A549 (cell line): ENCODE results near the gene XPC. TPM values are rescaled to one million over a fixed set of nuclear protein-coding genes. Genes with fewer than 3 reads are reported as not detected.

Experiments used
- ATAC-seq, 2 experiments: fragments of 200-7000 bp in 1 of 2; fragments of >200 bp in 1 of 2; cut with Nextera tagmentation in 1 of 2; cut with Tn5 transposase in 1 of 2; 3 replicates each; pipeline versions ENCODE4 v1.8.0 to v1.9.1; 2018 to 2020; ENCODE audit warnings: mild to moderate bottlenecking in 1 of 2, moderate library complexity in 1 of 2
- CTCF ChIA-PET: fragments of 300-600 bp; sonication (Branson Sonifier 250); formaldehyde crosslinking; extraction: SDS; loops from one replicate; lab custom pipeline; 2021; ENCODE audit warnings: antibody characterized with exemption, inconsistent platforms; lab: Yijun Ruan, JAX
- POLR2A ChIA-PET: fragments of 350-600 bp; formaldehyde crosslinking; extraction: SDS; loops from one replicate; lab custom pipeline; 2021; ENCODE audit warnings: antibody characterized with exemption, inconsistent platforms; lab: Yijun Ruan, JAX
- DNase-seq, 2 experiments: peaks; one replicate each; pipeline versions ENCODE4 v3.0.0 to v3.0.0-alpha.2; 2011 to 2016; ENCODE audit warnings: low read depth in 1 of 2, low spot score in 1 of 2
- FAIRE-seq: peaks from 2 replicates; lab custom pipeline; 2011; peaks lifted over from hg19 to GRCh38; lab: Jason Lieb, UNC
- H3K27ac ChIP-seq, 2 experiments: fragments of >200 bp; sonication (Bioruptor Twin); formaldehyde crosslinking; 3 replicates each; pipeline ENCODE4 v1.5.1; 2016 to 2017
- H3K4me1 ChIP-seq: fragments of >200 bp; sonication (Bioruptor Twin); formaldehyde crosslinking; 3 replicates; pipeline ENCODE4 v1.6.1; 2016
- H3K4me2 ChIP-seq: fragments of >200 bp; sonication (Bioruptor Twin); formaldehyde crosslinking; 3 replicates; pipeline ENCODE4 v1.6.1; 2016
- H3K4me3 ChIP-seq: fragments of >200 bp; sonication (Bioruptor Twin); formaldehyde crosslinking; 3 replicates; pipeline ENCODE4 v1.5.1; 2016
- H3K9me3 ChIP-seq: fragments of >200 bp; sonication (Bioruptor Twin); formaldehyde crosslinking; 3 replicates; pipeline ENCODE4 v1.6.1; 2016
- BHLHE40 ChIP-seq: IDR thresholded peaks from 2 replicates; pipeline ENCODE4 v1.6.1; 2012; ENCODE audit warnings: low read depth, low read length, inconsistent platforms
- CBX8 ChIP-seq: fragments of 200-600 bp; sonication (generic); IDR thresholded peaks from 2 replicates; pipeline ENCODE4 v1.6.1; 2016
- CEBPB ChIP-seq, 2 experiments: fragments of >200 bp in 1 of 2; sonication (Bioruptor Twin) in 1 of 2; formaldehyde crosslinking in 1 of 2; IDR thresholded peaks; 2 replicates each; pipeline ENCODE4 v1.6.1; 2012 to 2016
- E2F6 ChIP-seq: IDR thresholded peaks from 2 replicates; pipeline ENCODE4 v1.6.1; 2012; ENCODE audit warnings: low read depth, borderline replicate concordance
- EHF ChIP-seq: fragments of 250-450 bp; sonication (Bioruptor Pico); IDR thresholded peaks from 2 replicates; pipeline ENCODE4 v1.5.0; 2020; ENCODE audit warnings: mild to moderate bottlenecking
- ELK1 ChIP-seq: fragments of 150-350 bp; IDR thresholded peaks from 2 replicates; pipeline ENCODE4 v1.6.1; 2014; ENCODE audit warnings: low read depth, mild to moderate bottlenecking, low read length
- EP300 ChIP-seq, 2 experiments: fragments of >200 bp; sonication (Bioruptor Twin); formaldehyde crosslinking; IDR thresholded peaks; 2 replicates in 1 of 2; 3 replicates in 1 of 2; pipeline ENCODE4 v1.6.1; 2016 to 2017
- FOSB ChIP-seq: fragments of 250-450 bp; sonication (Bioruptor Pico); IDR thresholded peaks from 2 replicates; pipeline ENCODE4 v1.5.0; 2020; ENCODE audit warnings: mild to moderate bottlenecking, moderate library complexity
- HMGXB4 ChIP-seq: fragments of 250-450 bp; sonication (Bioruptor Pico); IDR thresholded peaks from 2 replicates; pipeline ENCODE4 v1.5.0; 2021; ENCODE audit warnings: mild to moderate bottlenecking, moderate library complexity, borderline replicate concordance
- HOXA7 ChIP-seq: fragments of 250-450 bp; sonication (Bioruptor Pico); IDR thresholded peaks from 2 replicates; pipeline ENCODE4 v1.5.0; 2020; ENCODE audit warnings: mild to moderate bottlenecking, moderate library complexity
- HOXB5 ChIP-seq: fragments of 250-450 bp; sonication (Bioruptor Pico); IDR thresholded peaks from 2 replicates; pipeline ENCODE4 v1.5.0; 2020; ENCODE audit warnings: mild to moderate bottlenecking, moderate library complexity
- KDM1A ChIP-seq: fragments of 200-600 bp; sonication (generic); IDR thresholded peaks from 2 replicates; pipeline ENCODE4 v1.6.1; 2016; ENCODE audit warnings: low read depth, mild to moderate bottlenecking
- MAFK ChIP-seq: fragments of 450-650 bp; IDR thresholded peaks from 2 replicates; pipeline ENCODE4 v1.6.1; 2014; ENCODE audit not compliant: partially characterized antibody
- NPAS2 ChIP-seq: fragments of 250-450 bp; sonication (Bioruptor Pico); IDR thresholded peaks from 2 replicates; pipeline ENCODE4 v1.8.0; 2022; ENCODE audit warnings: mild to moderate bottlenecking, moderate library complexity, borderline replicate concordance
- POLR2A ChIP-seq: IDR thresholded peaks from 2 replicates; pipeline ENCODE4 v1.6.1; 2012; ENCODE audit warnings: mild to moderate bottlenecking, low read length
- RCOR1 ChIP-seq: fragments of 150-350 bp; IDR thresholded peaks from 2 replicates; pipeline ENCODE4 v1.6.1; 2014; ENCODE audit warnings: antibody characterized with exemption, low read length, low read depth
- REST ChIP-seq: fragments of 200-600 bp; sonication (generic); IDR thresholded peaks from 2 replicates; pipeline ENCODE4 v1.6.1; 2016; ENCODE audit warnings: antibody characterized with exemption, mild to moderate bottlenecking, moderate library complexity
- ZFP36 ChIP-seq: fragments of 450-650 bp; IDR thresholded peaks from 2 replicates; pipeline ENCODE4 v1.6.1; 2014; ENCODE audit warnings: borderline replicate concordance; ENCODE audit not compliant: partially characterized antibody
- WGBS: methylation state at CpG from one replicate; pipeline ENCODE4 v1.1.6; 2017; ENCODE audit errors: missing lambda C conversion rate; 5-methylcytosine and 5-hydroxymethylcytosine counted together
- polyA plus RNA-seq, 4 experiments: library from polyadenylated mRNA; depleted of rRNA in 3 of 4; stranded (reverse); fragments of >200 nt; fragmentation: RNase III in 1 of 4; extraction: RNeasy Plus Mini Kit Qiagen cat#74134 plus additional on column Dnase treatment in 1 of 4; gene quantifications; 2 replicates in 3 of 4; 3 replicates in 1 of 4; pipeline ENCODE4 v1.2.3, GENCODE V29; 2011 to 2017

Gene XPC
- polyA plus RNA-seq, 2 of the 4 experiments (the other 2 are of a cell fraction): 35.4 to 36.3 TPM

- Histone ChIP-seq H3K9me3 (no peaks in the 10 kb centered on the region), H3K27ac (no peak overlapping the region), H3K4me1 (peaks cover 8% of the 10 kb centered on the region; the same call in 2 of the 3 replicates), H3K4me3 (no peak overlapping the region), H3K4me2 (no peak overlapping the region)
- POLR2A ChIA-PET: interaction anchor here (1.8 kb wide), 1 partner anchor 9 kb away, joined by 8 read pairs; the partner anchor contains the start of genes CHCHD4 and TMEM43
- DNase-seq: no peak
- no peak; a peak in 1 of 6 replicates for ATAC-seq
- CTCF ChIA-PET: interaction anchor here (1.1 to 2.8 kb wide), 3 partner anchors 9 to 17 kb away, joined by 3 to 14 read pairs (median 7); partner anchors contain the start of gene TMEM43
- FAIRE-seq: no peak
- 90% methylated on average over 6 of the region's 6 CpGs for WGBS
- no peak for TF ChIP-seq E2F6
- TF ChIP-seq KDM1A: no peak
- no peak for TF ChIP-seq ELK1
- TF ChIP-seq HOXB5 (CRISPR knock-in tag): no peak
- TF ChIP-seq FOSB (CRISPR knock-in tag): no peak
- no peak for TF ChIP-seq REST
- TF ChIP-seq, all 56 proteins: peak for 0
Measured at GRCh38 chr3:14134291-14134690, 44.1 kb downstream of the XPC start.

GRCh38 chr3:14133876-14134275 is 44.5 kb downstream of the XPC start:
- POLR2A ChIA-PET: interaction anchor here (1.8 kb wide), 1 partner anchor 9 kb away, joined by 8 read pairs; the partner anchor contains the start of genes CHCHD4 and TMEM43
- 94% methylated on average over 2 of the region's 5 CpGs for WGBS

More at GRCh38 chr3:14133876-14134275, 44.5 kb downstream of the XPC start:
- no peak overlapping the region for H3K4me2 ChIP-seq
- peaks cover 8% of the 10 kb centered on the region; the same call in 2 of the 3 replicates for H3K4me1 ChIP-seq
- no peaks in the 10 kb centered on the region for H3K9me3 ChIP-seq
- TF ChIP-seq ZFP36 (no peak), HMGXB4 (CRISPR knock-in tag) (no peak), EHF (CRISPR knock-in tag) (no peak), MAFK (no peak), RCOR1 (no peak), NPAS2 (CRISPR knock-in tag) (no peak), POLR2A (no peak), HOXA7 (CRISPR knock-in tag) (no peak), CBX8 (no peak), BHLHE40 (no peak), EP300 (IDR thresholded peaks at IDR 0.05) (no peak), E2F6 (no peak), CEBPB (IDR thresholded peaks at IDR 0.05) (no peak)
- H3K4me3 ChIP-seq: no peak overlapping the region
- no peak for ATAC-seq
- CTCF ChIA-PET: interaction anchor here (2.8 kb wide), 1 partner anchor 12 kb away, joined by 14 read pairs; no protein-coding TSS in a partner anchor
- no peak for FAIRE-seq
- DNase-seq: no peak
- H3K27ac ChIP-seq: no peak overlapping the region
